CD14-positive monocyte (primary cell): ENCODE measurements around the gene LRRC49. TPM values are rescaled to one million over a fixed set of nuclear protein-coding genes. Genes with fewer than 3 reads are reported as not detected.

Source experiments
- DNase-seq, 3 donors: peaks; one replicate each; pipeline ENCODE4 v3.0.0-alpha.2; 2011 to 2022
- H2AFZ ChIP-seq: 2 replicates; pipeline ENCODE4 v1.6.0; 2012; ENCODE audit warnings: mild to moderate bottlenecking, low read depth, low read length, inconsistent platforms; ENCODE audit not compliant: insufficient read depth, poor library complexity, severe bottlenecking
- H3K27ac ChIP-seq, 2 donors: 1 replicate in 1 of 2; 2 replicates in 1 of 2; pipeline ENCODE4 v1.5.1; 2012 to 2013; ENCODE audit warnings: low read length in 2 of 2, control low read depth in 1 of 2, inconsistent platforms in 1 of 2, low read depth in 1 of 2, mild to moderate bottlenecking in 1 of 2
- H3K27me3 ChIP-seq, 2 donors: one replicate each; pipeline versions ENCODE4 v1.6.0 to v1.6.1; 2011 to 2013; ENCODE audit warnings: low read length in 2 of 2; ENCODE audit not compliant: control insufficient read depth in 2 of 2, insufficient read depth in 2 of 2
- H3K36me3 ChIP-seq, 2 donors: replicated peaks in 1 of 2; 1 replicate in 1 of 2; 2 replicates in 1 of 2; pipeline versions ENCODE4 v1.5.1 to v1.6.1; 2012 to 2013; ENCODE audit warnings: low read length in 2 of 2, control low read depth in 1 of 2, inconsistent platforms in 1 of 2, mild to moderate bottlenecking in 1 of 2; ENCODE audit not compliant: insufficient read depth in 2 of 2, control insufficient read depth in 1 of 2
- H3K4me1 ChIP-seq, 2 donors: 1 replicate in 1 of 2; 2 replicates in 1 of 2; pipeline versions ENCODE4 v1.5.1 to v1.6.1; 2012 to 2013; ENCODE audit warnings: low read length in 2 of 2, control low read depth in 1 of 2, inconsistent platforms in 1 of 2, mild to moderate bottlenecking in 1 of 2, moderate library complexity in 1 of 2; ENCODE audit not compliant: insufficient read depth in 2 of 2, control insufficient read depth in 1 of 2
- H3K4me2 ChIP-seq: replicated peaks from 2 replicates; pipeline ENCODE3; 2012; ENCODE audit warnings: low read length, moderate library complexity, mild to moderate bottlenecking; ENCODE audit not compliant: poor library complexity, severe bottlenecking; ENCODE audit errors: extremely low read depth
- H3K4me3 ChIP-seq, 3 experiments: fragments of 200-600 bp in 1 of 3; sonication (generic) in 1 of 3; replicated peaks in 1 of 3; 1 replicate in 2 of 3; 2 replicates in 1 of 3; pipeline ENCODE4 v1.5.1; 2011 to 2013; ENCODE audit warnings: low read length in 3 of 3, mild to moderate bottlenecking in 3 of 3, control low read depth in 2 of 3, low read depth in 2 of 3, inconsistent platforms in 1 of 3, moderate library complexity in 1 of 3
- H3K79me2 ChIP-seq: 2 replicates; pipeline ENCODE4 v1.6.0; 2012; ENCODE audit warnings: mild to moderate bottlenecking, control low read depth, inconsistent platforms, low read length, moderate library complexity; ENCODE audit not compliant: insufficient read depth
- H3K9ac ChIP-seq: 2 replicates; pipeline ENCODE4 v1.6.0; 2017; ENCODE audit warnings: low read length, mild to moderate bottlenecking; ENCODE audit not compliant: insufficient read depth, poor library complexity, severe bottlenecking
- H3K9me3 ChIP-seq, 2 donors: replicated peaks in 1 of 2; 1 replicate in 1 of 2; 2 replicates in 1 of 2; pipeline versions ENCODE4 v1.5.1 to v1.6.1; 2012 to 2013; ENCODE audit warnings: low read length in 2 of 2, control low read depth in 1 of 2; ENCODE audit not compliant: control insufficient read depth in 1 of 2, insufficient read depth in 1 of 2
- H4K20me1 ChIP-seq: 2 replicates; pipeline ENCODE4 v1.6.0; 2012; ENCODE audit warnings: mild to moderate bottlenecking, low read length, control low read depth, moderate library complexity; ENCODE audit not compliant: insufficient read depth
- H3K27ac Mint-ChIP-seq, 7 donors: one replicate each; pipeline ENCODE4 v1.8.0; 2020; ENCODE audit warnings: mild to moderate bottlenecking in 7 of 7, mixed read lengths in 7 of 7, moderate library complexity in 6 of 7, inconsistent platforms in 2 of 7
- H3K27me3 Mint-ChIP-seq, 3 donors: one replicate each; pipeline ENCODE4 v1.8.0; 2021 to 2022; ENCODE audit warnings: low read depth in 3 of 3, mild to moderate bottlenecking in 3 of 3, mixed read lengths in 3 of 3, moderate library complexity in 3 of 3, inconsistent platforms in 1 of 3
- H3K36me3 Mint-ChIP-seq, 2 donors: one replicate each; pipeline ENCODE4 v1.8.0; 2020; ENCODE audit warnings: mixed read lengths in 2 of 2, inconsistent platforms in 1 of 2, mild to moderate bottlenecking in 1 of 2
- H3K4me1 Mint-ChIP-seq: one replicate; pipeline ENCODE4 v1.8.0; 2020; ENCODE audit warnings: mild to moderate bottlenecking, mixed read lengths
- H3K4me3 Mint-ChIP-seq, 2 donors: one replicate each; pipeline ENCODE4 v1.8.0; 2020; ENCODE audit warnings: mild to moderate bottlenecking in 2 of 2, mixed read lengths in 2 of 2, moderate library complexity in 1 of 2
- H3K9me3 Mint-ChIP-seq, 7 donors: one replicate each; pipeline ENCODE4 v1.8.0; 2020 to 2022; ENCODE audit warnings: mixed read lengths in 7 of 7, mild to moderate bottlenecking in 6 of 7, moderate library complexity in 6 of 7, inconsistent platforms in 2 of 7
- WGBS: methylation state at CpG from one replicate; pipeline ENCODE4 v1.1.5; 2013; ENCODE audit warnings: missing lambda C conversion rate; ENCODE audit not compliant: insufficient coverage; 5-methylcytosine and 5-hydroxymethylcytosine counted together
- intact Hi-C, 2 donors: fragments of 100-400 bp; cut with micrococcal nuclease; formaldehyde crosslinking; loops; one replicate each; pipeline versions ENCODE4 v1.15.0 to v1.15.1; 2023
- polyA plus RNA-seq, 3 donors: library from polyadenylated mRNA; depleted of rRNA in 1 of 3; unstranded in 2 of 3; stranded (reverse) in 1 of 3; fragments of 300-500 nt in 2 of 3; fragments of >200 nt in 1 of 3; fragmentation: Illumina TruSeq in 2 of 3; gene quantifications; 1 replicate in 2 of 3; 2 replicates in 1 of 3; pipeline ENCODE4 v1.2.3, GENCODE V29; 2012 to 2021
- TF ChIP-seq, protein P1 (sequence below): fragments of 200-600 bp; IDR thresholded peaks from one replicate; pipeline ENCODE4 v1.8.0; 2022; ENCODE audit warnings: antibody characterized with exemption, mild to moderate bottlenecking

The LRRC49 gene
- polyA plus RNA-seq, 3 donors = 0.08 to 0.51 (median 0.24) TPM

DNA sequence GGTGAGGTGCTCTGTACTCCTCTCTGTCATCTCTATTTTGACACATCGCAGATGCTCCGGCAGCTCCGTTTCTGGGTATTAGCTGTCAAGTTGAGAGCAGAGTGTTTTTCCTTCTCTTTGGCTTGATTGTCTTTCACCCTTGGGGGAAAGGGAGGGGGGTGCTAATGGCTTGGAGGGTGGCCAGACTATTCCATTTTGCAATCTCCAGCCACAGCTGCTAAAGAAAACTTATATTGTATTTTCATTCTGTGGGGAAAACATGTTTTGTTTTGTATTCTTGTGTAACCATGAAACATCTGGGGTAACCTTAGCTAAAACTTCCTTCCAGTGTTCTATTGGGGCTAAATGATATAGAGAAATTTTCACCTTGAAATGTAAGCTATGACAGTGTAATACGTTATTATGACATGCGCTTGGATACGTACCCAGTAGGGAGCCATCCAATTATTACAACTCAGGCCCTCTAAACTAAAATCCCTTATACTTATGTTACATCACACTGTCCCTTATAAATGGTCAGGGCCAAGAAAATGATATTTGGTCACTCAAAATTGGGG lies 24.6 kb upstream of the LRRC49 start:
- Histone ChIP-seq H3K4me1 (no peaks in the 10 kb centered on the region), H3K4me3 (no peak overlapping the region), H3K9me3 (no peaks in the 10 kb centered on the region), H4K20me1 (no peaks in the 10 kb centered on the region), H3K27ac (no peak overlapping the region), H2AFZ (no peak overlapping the region), H3K4me2 (no peak overlapping the region), H3K36me3 (no peaks in the 10 kb centered on the region), H3K79me2 (no peaks in the 10 kb centered on the region), H3K27me3 (peaks cover 2 to 7% of the 10 kb centered on the region in 2 donors), H3K9ac (no peak overlapping the region)
- no peak overlapping the region for H3K4me3 Mint-ChIP-seq
- TF ChIP-seq, protein P1, sequence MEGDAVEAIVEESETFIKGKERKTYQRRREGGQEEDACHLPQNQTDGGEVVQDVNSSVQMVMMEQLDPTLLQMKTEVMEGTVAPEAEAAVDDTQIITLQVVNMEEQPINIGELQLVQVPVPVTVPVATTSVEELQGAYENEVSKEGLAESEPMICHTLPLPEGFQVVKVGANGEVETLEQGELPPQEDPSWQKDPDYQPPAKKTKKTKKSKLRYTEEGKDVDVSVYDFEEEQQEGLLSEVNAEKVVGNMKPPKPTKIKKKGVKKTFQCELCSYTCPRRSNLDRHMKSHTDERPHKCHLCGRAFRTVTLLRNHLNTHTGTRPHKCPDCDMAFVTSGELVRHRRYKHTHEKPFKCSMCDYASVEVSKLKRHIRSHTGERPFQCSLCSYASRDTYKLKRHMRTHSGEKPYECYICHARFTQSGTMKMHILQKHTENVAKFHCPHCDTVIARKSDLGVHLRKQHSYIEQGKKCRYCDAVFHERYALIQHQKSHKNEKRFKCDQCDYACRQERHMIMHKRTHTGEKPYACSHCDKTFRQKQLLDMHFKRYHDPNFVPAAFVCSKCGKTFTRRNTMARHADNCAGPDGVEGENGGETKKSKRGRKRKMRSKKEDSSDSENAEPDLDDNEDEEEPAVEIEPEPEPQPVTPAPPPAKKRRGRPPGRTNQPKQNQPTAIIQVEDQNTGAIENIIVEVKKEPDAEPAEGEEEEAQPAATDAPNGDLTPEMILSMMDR = no peak
- WGBS = no CpG with 5 or more reads among the region's 6 CpGs
- H3K4me1 Mint-ChIP-seq = no peaks in the 10 kb centered on the region
- no peak for DNase-seq
- H3K27ac Mint-ChIP-seq = no peak overlapping the region
- H3K27me3 Mint-ChIP-seq = peaks cover 0 to 7% (median 4%) of the 10 kb centered on the region in 3 donors
- H3K36me3 Mint-ChIP-seq = no peaks in the 10 kb centered on the region
- peaks cover 0 to 3% (median 2%) of the 10 kb centered on the region in 7 donors for H3K9me3 Mint-ChIP-seq
- intact Hi-C loops = no loop called here

DNA sequence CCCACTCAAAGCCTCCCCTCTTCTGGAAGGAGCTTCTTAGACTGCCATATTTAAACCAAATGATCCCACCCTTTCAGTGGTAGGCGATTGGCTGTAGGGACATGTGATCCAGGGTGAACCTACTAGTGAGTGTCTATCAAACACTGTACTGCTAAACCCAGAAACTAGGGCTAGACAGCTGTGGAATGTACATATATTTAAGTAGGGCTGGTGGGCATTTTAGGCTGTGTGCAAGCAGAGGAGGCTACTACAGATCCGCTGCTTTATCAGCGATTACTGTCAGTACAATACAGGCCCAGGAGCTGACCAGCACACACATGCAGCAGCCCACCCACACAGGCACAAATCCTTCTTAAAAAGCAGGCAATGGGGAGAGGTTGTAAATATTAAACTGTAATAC lies 23.3 kb upstream of the LRRC49 start:
- no peaks in the 10 kb centered on the region for H3K36me3 ChIP-seq
- H3K27ac ChIP-seq = no peak overlapping the region
- no peak overlapping the region for H3K27ac Mint-ChIP-seq
- peaks cover 5 to 11% (median 11%) of the 10 kb centered on the region in 3 donors for H3K27me3 Mint-ChIP-seq
- no peaks in the 10 kb centered on the region for H4K20me1 ChIP-seq
- no peaks in the 10 kb centered on the region for H3K79me2 ChIP-seq
- no peaks in the 10 kb centered on the region for H3K36me3 Mint-ChIP-seq
- no CpG with 5 or more reads among the region's 3 CpGs for WGBS
- H3K9ac ChIP-seq = no peak overlapping the region
- H3K9me3 ChIP-seq = no peaks in the 10 kb centered on the region
- no peaks in the 10 kb centered on the region for H3K4me1 Mint-ChIP-seq
- no peak overlapping the region for H2AFZ ChIP-seq
- no peak overlapping the region for H3K4me3 ChIP-seq
- H3K4me2 ChIP-seq = no peak overlapping the region
- H3K4me3 Mint-ChIP-seq = no peak overlapping the region
- intact Hi-C loops = no loop called here
- peaks cover 2 to 10% of the 10 kb centered on the region in 2 donors for H3K27me3 ChIP-seq
- DNase-seq = no peak
- no peaks in the 10 kb centered on the region for H3K4me1 ChIP-seq
- H3K9me3 Mint-ChIP-seq = peaks cover 0 to 6% (median 2%) of the 10 kb centered on the region in 7 donors
- TF ChIP-seq, protein P1 = no peak
